Osteoblast (primary cell): ENCODE measurements around the gene PLEKHA6. TPM values are rescaled to one million over a fixed set of nuclear protein-coding genes. Genes with fewer than 3 reads are reported as not detected.

ENCODE experiments used
- DNase-seq: peaks from one replicate; pipeline ENCODE4 v3.0.0; 2011; ENCODE audit warnings: low spot score, mixed read lengths; ENCODE audit not compliant: insufficient read length; ENCODE audit errors: missing footprints
- H2AFZ ChIP-seq: 2 replicates; pipeline ENCODE4 v1.6.0; 2011; ENCODE audit warnings: mild to moderate bottlenecking, low read length
- H3K27ac ChIP-seq: 2 replicates; pipeline ENCODE4 v1.5.1; 2011; ENCODE audit warnings: mild to moderate bottlenecking, low read depth, low read length, moderate library complexity
- H3K27me3 ChIP-seq: 2 replicates; pipeline ENCODE4 v1.6.0; 2012; ENCODE audit warnings: mild to moderate bottlenecking, control low read depth, inconsistent platforms, low read length, moderate library complexity; ENCODE audit not compliant: insufficient read depth
- H3K36me3 ChIP-seq: 2 replicates; pipeline ENCODE4 v1.5.1; 2011; ENCODE audit warnings: mild to moderate bottlenecking, low read length, control low read depth, moderate library complexity; ENCODE audit not compliant: insufficient read depth
- H3K4me1 ChIP-seq: 2 replicates; pipeline ENCODE4 v1.5.1; 2011; ENCODE audit warnings: mild to moderate bottlenecking, low read length, control low read depth, moderate library complexity; ENCODE audit not compliant: insufficient read depth
- H3K4me2 ChIP-seq: 2 replicates; pipeline ENCODE4 v1.6.0; 2011; ENCODE audit warnings: mild to moderate bottlenecking, low read length; ENCODE audit not compliant: insufficient read depth
- H3K4me3 ChIP-seq: fragments of 200-600 bp; sonication (generic); 3 replicates; pipeline ENCODE4 v1.5.1; 2012; ENCODE audit warnings: mild to moderate bottlenecking, low read length, inconsistent platforms; ENCODE audit not compliant: insufficient read depth
- H3K79me2 ChIP-seq: 2 replicates; pipeline ENCODE4 v1.6.0; 2012; ENCODE audit warnings: mild to moderate bottlenecking, low read length, control low read depth, inconsistent platforms; ENCODE audit not compliant: insufficient read depth
- H3K9me3 ChIP-seq: 2 replicates; pipeline ENCODE4 v1.5.1; 2011; ENCODE audit warnings: low read depth, low read length, control low read depth
- H4K20me1 ChIP-seq: 2 replicates; pipeline ENCODE4 v1.6.0; 2012; ENCODE audit warnings: mild to moderate bottlenecking, low read length, control low read depth; ENCODE audit not compliant: insufficient read depth
- total RNA-seq: library from RNA; depleted of rRNA; stranded (reverse); fragments of >200 nt; gene quantifications from 2 replicates; pipeline ENCODE4 v1.2.3, GENCODE V29; 2012
- TF ChIP-seq, protein P1 (sequence below): IDR thresholded peaks from 2 replicates; pipeline ENCODE4 v1.5.1; 2011; ENCODE audit warnings: mild to moderate bottlenecking, low read depth, low read length, moderate library complexity; ENCODE audit errors: extremely low read depth

The PLEKHA6 gene
- total RNA-seq, 1 donor, result 0.36 TPM

DNA sequence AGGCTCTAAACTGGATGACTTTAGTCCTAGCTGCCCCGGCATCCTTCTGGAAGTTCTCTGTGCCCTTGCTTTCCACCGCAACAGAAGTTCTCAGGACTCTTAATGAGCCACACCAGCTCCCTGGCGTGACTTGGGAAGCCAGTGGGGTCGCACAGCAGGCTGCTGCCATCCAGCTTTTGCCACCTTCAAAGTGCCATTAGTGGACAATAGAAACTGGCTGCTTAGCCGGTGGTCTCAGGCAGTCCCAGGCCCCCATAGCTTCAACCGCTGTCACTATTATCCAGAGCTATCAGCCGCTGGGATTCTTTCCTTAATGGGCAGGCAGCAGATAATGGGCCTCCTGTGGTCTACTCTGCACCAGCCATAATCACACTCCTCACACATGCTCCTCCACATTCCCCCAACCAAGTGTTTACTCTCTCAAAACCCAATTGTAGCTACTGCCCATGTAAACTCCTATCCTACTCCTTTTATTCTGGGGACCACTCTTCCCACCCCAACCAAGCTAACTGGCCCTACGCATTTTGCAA lies 37.3 kb downstream of the PLEKHA6 start:
- TF ChIP-seq, protein P1, sequence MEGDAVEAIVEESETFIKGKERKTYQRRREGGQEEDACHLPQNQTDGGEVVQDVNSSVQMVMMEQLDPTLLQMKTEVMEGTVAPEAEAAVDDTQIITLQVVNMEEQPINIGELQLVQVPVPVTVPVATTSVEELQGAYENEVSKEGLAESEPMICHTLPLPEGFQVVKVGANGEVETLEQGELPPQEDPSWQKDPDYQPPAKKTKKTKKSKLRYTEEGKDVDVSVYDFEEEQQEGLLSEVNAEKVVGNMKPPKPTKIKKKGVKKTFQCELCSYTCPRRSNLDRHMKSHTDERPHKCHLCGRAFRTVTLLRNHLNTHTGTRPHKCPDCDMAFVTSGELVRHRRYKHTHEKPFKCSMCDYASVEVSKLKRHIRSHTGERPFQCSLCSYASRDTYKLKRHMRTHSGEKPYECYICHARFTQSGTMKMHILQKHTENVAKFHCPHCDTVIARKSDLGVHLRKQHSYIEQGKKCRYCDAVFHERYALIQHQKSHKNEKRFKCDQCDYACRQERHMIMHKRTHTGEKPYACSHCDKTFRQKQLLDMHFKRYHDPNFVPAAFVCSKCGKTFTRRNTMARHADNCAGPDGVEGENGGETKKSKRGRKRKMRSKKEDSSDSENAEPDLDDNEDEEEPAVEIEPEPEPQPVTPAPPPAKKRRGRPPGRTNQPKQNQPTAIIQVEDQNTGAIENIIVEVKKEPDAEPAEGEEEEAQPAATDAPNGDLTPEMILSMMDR, result no peak
- Histone ChIP-seq H3K27ac (no peak overlapping the region), H2AFZ (no peak overlapping the region)

DNA sequence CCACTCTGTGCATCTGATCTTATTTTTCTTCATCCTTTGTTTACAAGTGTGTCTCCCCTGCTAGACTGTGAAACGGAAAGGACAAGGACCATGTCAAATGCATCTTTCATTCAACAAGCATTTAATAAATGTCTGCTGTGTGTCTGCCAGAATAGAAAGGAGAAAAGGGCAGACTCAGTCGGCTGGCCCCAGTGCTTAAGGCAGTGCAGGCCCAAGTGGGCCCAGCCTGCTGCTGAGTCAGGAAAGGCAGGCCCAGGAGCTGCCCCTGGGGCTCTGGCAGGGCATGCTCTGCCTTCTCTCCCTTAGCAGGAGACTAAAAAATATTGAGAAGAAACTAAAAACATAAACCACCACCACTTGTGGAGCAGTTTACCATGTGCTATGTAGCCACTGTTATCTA lies 38.1 kb downstream of the PLEKHA6 start:
- peaks cover 33% of the 10 kb centered on the region for H3K4me1 ChIP-seq
- H3K36me3 ChIP-seq, result no peaks in the 10 kb centered on the region
- TF ChIP-seq, protein P1, result no peak
- H2AFZ ChIP-seq, result peak overlapping the region; percentile 40
- H3K79me2 ChIP-seq, result no peaks in the 10 kb centered on the region
- no peaks in the 10 kb centered on the region for H3K9me3 ChIP-seq
- H3K4me3 ChIP-seq, result no peak overlapping the region
- no peak for DNase-seq
- H4K20me1 ChIP-seq, result no peaks in the 10 kb centered on the region
- no peak overlapping the region for H3K4me2 ChIP-seq
- H3K27me3 ChIP-seq, result peaks cover 18% of the 10 kb centered on the region
- H3K27ac ChIP-seq, result no peak overlapping the region

More for the DNA sequence above, 37.3 kb downstream of the PLEKHA6 start:
- Histone ChIP-seq H4K20me1 (no peaks in the 10 kb centered on the region), H3K4me3 (no peak overlapping the region), H3K4me1 (peaks cover 33% of the 10 kb centered on the region), H3K4me2 (no peak overlapping the region), H3K9me3 (no peaks in the 10 kb centered on the region), H3K36me3 (no peaks in the 10 kb centered on the region), H3K79me2 (no peaks in the 10 kb centered on the region), H3K27me3 (peaks cover 19% of the 10 kb centered on the region)
- DNase-seq, result no peak

DNA sequence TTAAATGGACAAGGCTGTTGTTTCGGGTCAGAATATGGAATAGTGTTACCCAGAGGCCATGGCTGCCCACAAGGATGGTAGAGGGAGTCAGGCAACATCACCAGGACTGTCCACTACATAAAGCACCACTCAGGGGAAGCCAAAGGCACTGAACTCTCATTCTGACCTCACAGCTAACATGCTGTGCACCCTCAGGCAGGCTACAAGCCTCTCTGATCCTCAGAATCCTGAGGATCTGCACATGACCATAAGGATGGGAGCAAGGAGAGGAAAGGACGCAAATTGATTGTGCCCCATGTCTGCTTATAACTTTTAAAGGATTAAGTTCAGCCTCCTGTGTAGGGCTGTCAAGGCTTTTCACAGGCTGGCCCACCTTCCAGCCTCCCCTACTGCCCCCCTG lies 38.7 kb downstream of the PLEKHA6 start:
- no peak overlapping the region for H3K4me3 ChIP-seq
- no peak overlapping the region for H2AFZ ChIP-seq
- no peak for DNase-seq
- no peak overlapping the region for H3K4me2 ChIP-seq
- peaks cover 33% of the 10 kb centered on the region for H3K4me1 ChIP-seq
- H3K9me3 ChIP-seq, result no peaks in the 10 kb centered on the region
- H3K27me3 ChIP-seq, result peaks cover 14% of the 10 kb centered on the region
- TF ChIP-seq, protein P1, result no peak
- no peaks in the 10 kb centered on the region for H4K20me1 ChIP-seq
- H3K27ac ChIP-seq, result no peak overlapping the region
- H3K36me3 ChIP-seq, result no peaks in the 10 kb centered on the region
- no peaks in the 10 kb centered on the region for H3K79me2 ChIP-seq

DNA sequence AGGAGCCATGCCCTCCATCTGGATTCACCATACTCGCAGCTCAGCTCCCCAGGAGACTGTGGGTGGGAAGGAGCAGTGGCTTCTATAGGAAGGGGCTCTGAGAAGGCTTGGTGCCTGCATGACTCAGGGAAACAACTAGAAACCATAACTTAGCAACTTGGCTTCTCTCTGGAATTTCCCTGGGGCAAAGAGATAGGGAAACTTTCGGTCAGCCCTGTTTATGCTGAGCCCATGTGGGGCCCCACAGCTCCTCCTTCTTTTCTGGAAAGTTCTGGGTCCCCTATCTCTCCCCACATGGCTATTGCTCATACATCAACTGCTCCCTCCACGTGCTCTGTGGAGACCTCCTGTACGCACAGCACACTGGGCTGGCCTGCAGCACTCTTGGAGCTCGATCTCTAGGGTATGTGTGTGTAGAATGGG lies 39.3 kb downstream of the PLEKHA6 start:
- Histone ChIP-seq H4K20me1 (no peaks in the 10 kb centered on the region), H3K27me3 (peaks cover 8% of the 10 kb centered on the region), H3K27ac (peak overlapping the region; percentile 44), H3K36me3 (no peaks in the 10 kb centered on the region), H3K79me2 (no peaks in the 10 kb centered on the region), H3K4me2 (peak overlapping the region; percentile 30), H3K4me1 (peaks cover 33% of the 10 kb centered on the region), H2AFZ (no peak overlapping the region), H3K4me3 (peak overlapping the region; percentile 25), H3K9me3 (no peaks in the 10 kb centered on the region)
- TF ChIP-seq, protein P1, result no peak
- DNase-seq, result peak; percentile 86
